ENCODE measurements around the gene CNTN1.

- TF ChIP-seq PAX5 (IDR thresholded peaks at IDR 0.05; ENCODE audit: insufficient read depth, low read length, severe bottlenecking): no peak
- TF ChIP-seq POLR2A (IDR thresholded peaks at IDR 0.05; ENCODE audit: low read depth, low read length): no peak
- TF ChIP-seq TAF1 (IDR thresholded peaks at IDR 0.05; ENCODE audit: low read depth, low read length): no peak
- no peak for TF ChIP-seq POU2F2 (IDR thresholded peaks at IDR 0.05; ENCODE audit: low read depth, low read length)
- no peak for TF ChIP-seq POLR2AphosphoS5 (IDR thresholded peaks at IDR 0.05; ENCODE audit: low read depth, low read length)
These were observed 325.8 kb downstream of the CNTN1 start for GRCh38 chr12:41018010-41018409.

Measured in GM12891 (cell line).